Activated CD4-positive, alpha-beta T cell treated with anti-CD3 and anti-CD28 coated beads for 4 hours (primary cell): Measurements from ENCODE around the gene PTPRG.

Experiments used
- DNase-seq, 2 donors: peaks; one replicate each; pipeline ENCODE4 v3.0.0-alpha.2; 2020

The PTPRG gene

GRCh38 chr3:61945657-61946056 lies 384.3 kb downstream of the PTPRG start:
- no peak for DNase-seq

GRCh38 chr3:61946570-61947324 lies 385.4 kb downstream of the PTPRG start:
- DNase-seq, result no peak

GRCh38 chr3:61947456-61947855 lies 386.1 kb downstream of the PTPRG start:
- DNase-seq, result no peak

- no peak for DNase-seq
Measured at GRCh38 chr3:61948699-61949305, 387.4 kb downstream of the PTPRG start.

- DNase-seq, result no peak
Measured at GRCh38 chr3:61954097-61954540, 392.7 kb downstream of the PTPRG start.

- DNase-seq, result no peak
Measured at GRCh38 chr3:61955483-61955882, 394.1 kb downstream of the PTPRG start.

- no peak for DNase-seq
Measured at GRCh38 chr3:61956236-61956635, 394.9 kb downstream of the PTPRG start.

GRCh38 chr3:61957259-61957658 lies 395.9 kb downstream of the PTPRG start:
- no peak for DNase-seq

- no peak for DNase-seq
Measured at GRCh38 chr3:61960976-61961375, 399.6 kb downstream of the PTPRG start.

- no peak for DNase-seq
Measured at GRCh38 chr3:61961900-61962299, 400.5 kb downstream of the PTPRG start.

- no peak for DNase-seq
Measured at GRCh38 chr3:61964566-61964965, 403.2 kb downstream of the PTPRG start.

- DNase-seq, result no peak
Measured at GRCh38 chr3:61965770-61966131, 404.4 kb downstream of the PTPRG start.

- no peak for DNase-seq
Measured at GRCh38 chr3:61966200-61966599, 404.8 kb downstream of the PTPRG start.

- DNase-seq, result no peak
Measured at GRCh38 chr3:61967019-61967418, 405.6 kb downstream of the PTPRG start.

GRCh38 chr3:61967937-61968336 lies 406.6 kb downstream of the PTPRG start:
- no peak for DNase-seq

GRCh38 chr3:61974662-61975061 lies 413.3 kb downstream of the PTPRG start:
- no peak for DNase-seq

- DNase-seq, result no peak
Measured at GRCh38 chr3:61975199-61975598, 413.8 kb downstream of the PTPRG start.

GRCh38 chr3:61975936-61976335 lies 414.6 kb downstream of the PTPRG start:
- DNase-seq, result no peak

GRCh38 chr3:61978460-61979419 lies 417.4 kb downstream of the PTPRG start:
- no peak for DNase-seq

- DNase-seq, result no peak
Measured at GRCh38 chr3:61979638-61980037, 418.3 kb downstream of the PTPRG start.

- DNase-seq, result no peak
Measured at GRCh38 chr3:61980041-61980440, 418.7 kb downstream of the PTPRG start.

GRCh38 chr3:61981060-61981459 lies 419.7 kb downstream of the PTPRG start:
- DNase-seq, result no peak

GRCh38 chr3:61983479-61983878 lies 422.1 kb downstream of the PTPRG start:
- DNase-seq, result no peak

- DNase-seq, result no peak
Measured at GRCh38 chr3:61985020-61985419, 423.6 kb downstream of the PTPRG start.
